Mononuclear cell (primary cell): ENCODE measurements around the gene C16orf96. TPM values are rescaled to one million over a fixed set of nuclear protein-coding genes. Genes with fewer than 3 reads are reported as not detected.

Experiments
- H3K27me3 ChIP-seq: 2 replicates; pipeline ENCODE4 v1.6.0; 2011; ENCODE audit warnings: low read length, control low read depth; ENCODE audit not compliant: insufficient read depth
- H3K4me1 ChIP-seq: 2 replicates; pipeline ENCODE4 v1.5.1; 2011; ENCODE audit warnings: mild to moderate bottlenecking, low read length, control low read depth; ENCODE audit not compliant: insufficient read depth
- H3K4me3 ChIP-seq: 2 replicates; pipeline ENCODE4 v1.5.1; 2011; ENCODE audit warnings: mild to moderate bottlenecking, low read length, moderate library complexity
- H3K9me3 ChIP-seq: 2 replicates; pipeline ENCODE4 v1.5.1; 2011; ENCODE audit warnings: low read depth, mild to moderate bottlenecking, control low read depth, low read length
- total RNA-seq: library from RNA; depleted of rRNA; stranded (reverse); fragments of >200 nt; gene quantifications from one replicate; pipeline ENCODE4 v1.2.3, GENCODE V29; 2012

C16orf96 gene
- total RNA-seq, 1 donor = 0.42 TPM

- no peaks in the 10 kb centered on the region for H3K9me3 ChIP-seq
- no peaks in the 10 kb centered on the region for H3K27me3 ChIP-seq
- H3K4me1 ChIP-seq = peaks cover 33% of the 10 kb centered on the region
- no peak overlapping the region for H3K4me3 ChIP-seq
Measured at GRCh38 chr16:4641895-4642294, 85.8 kb downstream of the C16orf96 start.

GRCh38 chr16:4646773-4647643 is 90.9 kb downstream of the C16orf96 start:
- H3K27me3 ChIP-seq = no peaks in the 10 kb centered on the region
- no peaks in the 10 kb centered on the region for H3K9me3 ChIP-seq
- no peak overlapping the region for H3K4me3 ChIP-seq
- peaks cover 26% of the 10 kb centered on the region for H3K4me1 ChIP-seq

GRCh38 chr16:4647644-4647980 is 91.5 kb downstream of the C16orf96 start:
- Histone ChIP-seq H3K27me3 (no peaks in the 10 kb centered on the region), H3K9me3 (no peaks in the 10 kb centered on the region), H3K4me1 (peaks cover 20% of the 10 kb centered on the region), H3K4me3 (no peak overlapping the region)

- no peaks in the 10 kb centered on the region for H3K9me3 ChIP-seq
- H3K4me1 ChIP-seq = peaks cover 18% of the 10 kb centered on the region
- no peaks in the 10 kb centered on the region for H3K27me3 ChIP-seq
- H3K4me3 ChIP-seq = no peak overlapping the region
Measured at GRCh38 chr16:4648917-4649316, 92.8 kb downstream of the C16orf96 start.

- Histone ChIP-seq H3K4me1 (peaks cover 18% of the 10 kb centered on the region), H3K9me3 (no peaks in the 10 kb centered on the region), H3K4me3 (no peak overlapping the region), H3K27me3 (no peaks in the 10 kb centered on the region)
Measured at GRCh38 chr16:4649744-4650442, 93.8 kb downstream of the C16orf96 start.

Other genes starting within 250 kb of the C16orf96 start
- gene GLIS2, start 240.3 kb upstream of the C16orf96 start, total RNA-seq = under 0.01 TPM
- 5.4 TPM for gene PAM16, start 205.0 kb upstream of the C16orf96 start, total RNA-seq
- 0.31 TPM for gene VASN, start 184.5 kb upstream of the C16orf96 start, total RNA-seq
- 235 TPM for gene CORO7, start 139.7 kb upstream of the C16orf96 start, total RNA-seq
- 8.4 TPM for gene DNAJA3, start 130.5 kb upstream of the C16orf96 start, total RNA-seq
- gene NMRAL1, start 81.7 kb upstream of the C16orf96 start, total RNA-seq = 24.8 TPM
- 26.7 TPM for gene HMOX2, start 79.9 kb upstream of the C16orf96 start, total RNA-seq
- 8.0 TPM for gene CDIP1, start 17.6 kb upstream of the C16orf96 start, total RNA-seq
- gene UBALD1, start 58.5 kb downstream of the C16orf96 start, total RNA-seq = 7.9 TPM
- gene MGRN1, start 68.5 kb downstream of the C16orf96 start, total RNA-seq = 40.8 TPM
- gene NUDT16L1, start 137.2 kb downstream of the C16orf96 start, total RNA-seq = 28.0 TPM
- 3.8 TPM for gene ANKS3, start 177.9 kb downstream of the C16orf96 start, total RNA-seq
- not detected for gene DNAAF8, start 178.2 kb downstream of the C16orf96 start, total RNA-seq
- 7.7 TPM for gene ZNF500, start 210.8 kb downstream of the C16orf96 start, total RNA-seq
- gene SEPTIN12, start 232.0 kb downstream of the C16orf96 start, total RNA-seq = not detected
- gene SMIM22, start 239.0 kb downstream of the C16orf96 start, total RNA-seq = not detected
- gene ROGDI, start 246.3 kb downstream of the C16orf96 start, total RNA-seq = 19.3 TPM